Transverse colon (tissue), 4 donors: Measurements from ENCODE around the gene ZNF266. TPM values are rescaled to one million over a fixed set of nuclear protein-coding genes. Genes with fewer than 3 reads are reported as not detected.

Experiments used
- DNase-seq: peaks from one replicate; pipeline ENCODE4 v3.0.0-alpha.2; 2019
- H3K27ac ChIP-seq, 4 donors: fragments of 200-600 bp; sonication (generic); 2 replicates each; pipeline ENCODE4 v1.5.1; 2016 to 2018; ENCODE audit warnings: inconsistent platforms in 4 of 4
- H3K27me3 ChIP-seq: fragments of 200-600 bp; sonication (generic); 2 replicates; pipeline ENCODE4 v1.5.1; 2017; ENCODE audit warnings: inconsistent platforms
- H3K36me3 ChIP-seq, 4 donors: fragments of 200-600 bp; sonication (generic); 2 replicates each; pipeline ENCODE4 v1.5.1; 2017 to 2019; ENCODE audit warnings: inconsistent platforms in 4 of 4
- H3K4me1 ChIP-seq, 4 donors: fragments of 200-600 bp; sonication (generic); 2 replicates each; pipeline ENCODE4 v1.5.1; 2017 to 2020; ENCODE audit warnings: inconsistent platforms in 4 of 4
- H3K4me3 ChIP-seq, 4 donors: fragments of 200-600 bp; sonication (generic); 1 replicate in 1 of 4; 2 replicates in 3 of 4; pipeline versions ENCODE4 v1.5.1 to v1.6.1; 2017 to 2019; ENCODE audit warnings: inconsistent platforms in 4 of 4
- H3K9me3 ChIP-seq, 2 donors: fragments of 200-600 bp; sonication (generic); 2 replicates each; pipeline ENCODE4 v1.5.1; 2017 to 2019; ENCODE audit warnings: inconsistent platforms in 2 of 2
- CTCF ChIP-seq, 5 experiments: fragments of 200-600 bp in 3 of 5; fragments of 450-650 bp in 2 of 5; sonication (generic) in 3 of 5; IDR thresholded peaks; 1 replicate in 2 of 5; 2 replicates in 3 of 5; pipeline ENCODE4 v1.5.1; 2016 to 2017; ENCODE audit warnings: antibody characterized with exemption in 5 of 5, inconsistent platforms in 3 of 5, mild to moderate bottlenecking in 2 of 5, moderate library complexity in 1 of 5
- EP300 ChIP-seq: sonication (generic); formaldehyde crosslinking; IDR thresholded peaks from one replicate; pipeline ENCODE4 v1.6.1; 2017; ENCODE audit warnings: antibody characterized with exemption, low read depth
- POLR2A ChIP-seq: fragments of 450-650 bp; IDR thresholded peaks from one replicate; pipeline ENCODE4 v1.6.1; 2016; ENCODE audit warnings: antibody characterized with exemption, mild to moderate bottlenecking, moderate library complexity
- POLR2AphosphoS5 ChIP-seq, 3 donors: sonication (generic); formaldehyde crosslinking; IDR thresholded peaks; one replicate each; pipeline ENCODE4 v1.6.1; 2016; ENCODE audit warnings: antibody characterized with exemption in 3 of 3
- WGBS, 2 donors: methylation state at CpG; one replicate each; pipeline ENCODE4 v1.1.5; 2018; ENCODE audit warnings: low coverage in 1 of 2; 5-methylcytosine and 5-hydroxymethylcytosine counted together
- in situ Hi-C, 4 donors: fragments of 200-750 bp; cut with MboI; loops; one replicate each; pipeline versions ENCODE4 v1.15.0 to v1.15.1; 2017; ENCODE audit warnings: low sequenced_read_pairs in 3 of 4, low pct_ligation_motif_present in 1 of 4, low pct_unique_long_range_greater_than_20kb in 1 of 4
- intact Hi-C: fragments of 100-400 bp; cut with DNase I; formaldehyde crosslinking; loops from one replicate; pipeline ENCODE4 v1.15.1; 2023; ENCODE audit warnings: low total_unique reads
- total RNA-seq, 4 donors: library from RNA; depleted of rRNA; stranded (reverse); fragments of >200 nt; gene quantifications; one replicate each; pipeline ENCODE4 v1.1.0, GENCODE V29; 2016

Gene ZNF266
- total RNA-seq, 4 donors from 2014 or later: 15.0 to 67.5 (median 30.5) TPM

- Histone ChIP-seq H3K27ac (no peak overlapping the region), H3K4me1 (no peaks in the 10 kb centered on the region), H3K27me3 (no peaks in the 10 kb centered on the region), H3K9me3 (peaks cover 80 to 93% of the 10 kb centered on the region in 2 donors), H3K36me3 (peaks cover 3 to 65% (median 40%) of the 10 kb centered on the region in 4 donors), H3K4me3 (no peak overlapping the region)
- TF ChIP-seq EP300: no peak
- no peak for TF ChIP-seq POLR2AphosphoS5 (IDR thresholded peaks at IDR 0.05)
- TF ChIP-seq POLR2A: no peak
- TF ChIP-seq CTCF (IDR thresholded peaks at IDR 0.05): no peak
- in situ Hi-C loops: no loop called here
- no peak for DNase-seq
- intact Hi-C loops: no loop called here
- 96% methylated on average over 12 to 14 of the region's 14 CpGs for WGBS, 2 donors
These were observed 22.0 kb downstream of the ZNF266 start for GRCh38 chr19:9413240-9413954.

- Histone ChIP-seq H3K4me1 (peaks cover 0 to 11% (median 2%) of the 10 kb centered on the region in 4 donors), H3K9me3 (peaks cover 64 to 69% of the 10 kb centered on the region in 2 donors), H3K36me3 (peaks cover 0 to 9% (median 3%) of the 10 kb centered on the region in 4 donors), H3K4me3 (no peak overlapping the region), H3K27me3 (no peaks in the 10 kb centered on the region), H3K27ac (no peak overlapping the region)
- intact Hi-C loops: no loop called here
- in situ Hi-C loops: no loop called here
- DNase-seq: no peak
- WGBS, 2 donors: 65 to 78% methylated on average over 5 of the region's 5 CpGs
- TF ChIP-seq POLR2A (no peak), CTCF (IDR thresholded peaks at IDR 0.05) (no peak), POLR2AphosphoS5 (IDR thresholded peaks at IDR 0.05) (no peak), EP300 (no peak)
These were observed 27.5 kb downstream of the ZNF266 start for GRCh38 chr19:9407827-9408226.

GRCh38 chr19:9406798-9407352 is 28.5 kb downstream of the ZNF266 start:
- H3K27me3 ChIP-seq: no peaks in the 10 kb centered on the region
- H3K27ac ChIP-seq: peak overlapping the region in 1 of 4 donors; percentile 25
- H3K9me3 ChIP-seq: peaks cover 54 to 59% of the 10 kb centered on the region in 2 donors
- intact Hi-C loops: no loop called here
- peak overlapping the region; percentile 18 to 61 (median 33) for H3K4me3 ChIP-seq
- WGBS, 2 donors: 33% methylated on average over 38 of the region's 39 CpGs; no CpG with 5 or more reads in 1 of the 2 donors
- in situ Hi-C loops: no loop called here
- DNase-seq: peak; percentile 26
- H3K4me1 ChIP-seq: peaks cover 0 to 11% (median 2%) of the 10 kb centered on the region in 4 donors
- no peaks in the 10 kb centered on the region for H3K36me3 ChIP-seq
- TF ChIP-seq CTCF (IDR thresholded peaks at IDR 0.05): no peak
- no peak for TF ChIP-seq POLR2AphosphoS5 (IDR thresholded peaks at IDR 0.05)
- TF ChIP-seq POLR2A: no peak
- no peak for TF ChIP-seq EP300

GRCh38 chr19:9381361-9381785 is 54.0 kb downstream of the ZNF266 start:
- Histone ChIP-seq H3K27me3 (no peaks in the 10 kb centered on the region), H3K4me3 (no peak overlapping the region), H3K4me1 (no peaks in the 10 kb centered on the region), H3K36me3 (peaks cover 0 to 90% (median 43%) of the 10 kb centered on the region in 4 donors), H3K9me3 (peaks cover 86 to 97% of the 10 kb centered on the region in 2 donors), H3K27ac (no peak overlapping the region)
- no peak for TF ChIP-seq CTCF (IDR thresholded peaks at IDR 0.05)
- no peak for TF ChIP-seq POLR2A
- TF ChIP-seq POLR2AphosphoS5 (IDR thresholded peaks at IDR 0.05): no peak
- TF ChIP-seq EP300: no peak
- no peak for DNase-seq
- in situ Hi-C loops (no loop called here), intact Hi-C loops (no loop called here)
- WGBS, 2 donors: 71 to 93% methylated on average over 4 of the region's 4 CpGs
